GM12865 (cell line): ENCODE results near the gene ZHX3.

Experiments
- DNase-seq: peaks from one replicate; pipeline ENCODE4 v3.0.0; 2010; ENCODE audit warnings: low read depth
- H3K4me3 ChIP-seq: 2 replicates; pipeline ENCODE4 v1.5.1; 2011; ENCODE audit warnings: mild to moderate bottlenecking, low read depth, low read length, control low read depth
- CTCF ChIP-seq: IDR thresholded peaks from 2 replicates; pipeline ENCODE4 v1.5.1; 2011; ENCODE audit warnings: low read length, control low read depth, low read depth, inconsistent platforms; ENCODE audit not compliant: insufficient read depth; ENCODE audit errors: missing control alignments

ZHX3 gene

GRCh38 chr20:41172296-41173140 lies 145.0 kb downstream of the ZHX3 start:
- H3K4me3 ChIP-seq, result no peak overlapping the region
- TF ChIP-seq CTCF, result no peak
- no peak for DNase-seq

DNA sequence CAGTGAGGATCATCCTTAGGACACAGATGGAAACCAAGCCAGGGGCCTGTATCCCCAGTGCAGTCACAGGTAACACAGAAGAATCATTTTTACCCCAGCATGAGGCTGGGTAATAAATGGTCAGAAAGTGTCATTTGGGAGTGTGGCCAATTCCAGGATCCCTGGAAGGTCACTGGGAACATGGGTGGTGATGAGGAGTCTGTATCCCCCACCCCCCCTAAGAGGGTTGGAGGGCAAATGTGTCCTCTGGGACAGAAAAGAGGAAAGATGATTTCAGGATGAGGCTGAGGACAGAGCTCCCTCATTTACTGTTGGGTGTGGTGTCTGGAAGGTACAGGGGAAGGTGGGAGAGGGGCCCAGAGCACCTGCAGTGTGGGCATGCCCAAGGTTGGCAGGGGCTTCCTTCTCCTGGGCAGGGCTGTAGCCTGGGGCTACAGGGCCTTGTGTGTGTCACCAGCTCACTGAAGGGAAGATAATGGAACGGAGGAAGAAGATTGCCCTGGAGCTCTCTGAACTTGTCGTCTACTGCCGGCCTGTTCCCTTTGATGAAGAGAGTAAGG lies 145.7 kb downstream of the ZHX3 start:
- TF ChIP-seq CTCF, result no peak
- DNase-seq, result no peak
- no peak overlapping the region for H3K4me3 ChIP-seq

- H3K4me3 ChIP-seq, result no peak overlapping the region
- no peak for DNase-seq
Observed at GRCh38 chr20:41170386-41171105, 147.0 kb downstream of the ZHX3 start.

DNA sequence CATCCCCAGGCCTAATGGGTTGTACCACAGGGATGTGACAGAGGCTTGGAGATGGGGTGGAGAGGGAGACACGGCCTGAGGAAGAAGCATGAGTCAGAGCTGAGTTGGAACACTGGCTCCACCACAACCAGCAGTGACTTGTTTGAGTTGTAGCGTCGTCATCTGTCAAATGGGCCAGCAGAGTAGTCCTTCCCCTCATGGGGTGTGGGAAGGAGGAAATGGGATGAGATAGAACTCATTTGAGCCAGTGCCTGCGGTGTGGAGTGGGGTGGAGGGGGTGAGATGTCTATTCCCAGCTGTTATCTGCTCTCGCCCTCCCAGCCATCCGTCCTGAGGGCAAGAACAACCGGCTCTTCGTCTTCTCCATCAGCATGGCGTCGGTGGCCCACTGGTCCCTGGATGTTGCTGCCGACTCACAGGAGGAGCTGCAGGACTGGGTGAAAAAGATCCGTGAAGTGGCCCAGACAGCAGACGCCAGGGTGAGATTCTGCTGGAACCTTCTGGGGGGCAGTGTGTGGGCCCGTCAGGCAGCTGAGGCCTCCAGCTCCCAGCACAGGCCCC lies 147.7 kb downstream of the ZHX3 start:
- no peak for TF ChIP-seq CTCF
- DNase-seq, result no peak

More at GRCh38 chr20:41170386-41171105, 147.0 kb downstream of the ZHX3 start:
- no peak for TF ChIP-seq CTCF

DNA sequence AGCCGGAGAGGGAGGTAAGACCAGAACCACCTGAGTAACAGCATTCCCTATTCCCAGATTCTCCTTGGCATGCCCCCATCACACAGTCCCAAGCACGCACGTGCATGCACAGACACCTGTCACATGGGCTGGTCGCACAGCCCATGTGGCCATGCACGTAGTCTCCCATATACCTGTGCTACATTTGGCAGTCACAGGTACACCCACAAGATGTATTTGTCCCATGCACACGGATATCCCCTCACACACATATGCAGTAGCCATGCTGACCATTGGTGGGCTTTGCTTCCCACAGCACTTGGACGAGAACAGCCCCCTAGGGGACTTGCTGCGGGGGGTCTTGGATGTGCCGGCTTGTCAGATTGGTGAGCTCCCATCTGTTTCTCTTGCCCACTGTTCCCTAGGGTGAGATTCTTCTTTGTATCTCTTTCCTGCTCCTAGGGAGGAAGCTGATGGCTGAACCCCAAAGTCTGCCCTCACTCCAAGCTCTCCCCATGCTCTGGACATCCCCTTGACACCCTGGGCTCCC lies 148.3 kb downstream of the ZHX3 start:
- H3K4me3 ChIP-seq, result no peak overlapping the region
- TF ChIP-seq CTCF, result no peak
- DNase-seq, result no peak

More for the DNA sequence above, 147.7 kb downstream of the ZHX3 start:
- H3K4me3 ChIP-seq, result no peak overlapping the region

DNA sequence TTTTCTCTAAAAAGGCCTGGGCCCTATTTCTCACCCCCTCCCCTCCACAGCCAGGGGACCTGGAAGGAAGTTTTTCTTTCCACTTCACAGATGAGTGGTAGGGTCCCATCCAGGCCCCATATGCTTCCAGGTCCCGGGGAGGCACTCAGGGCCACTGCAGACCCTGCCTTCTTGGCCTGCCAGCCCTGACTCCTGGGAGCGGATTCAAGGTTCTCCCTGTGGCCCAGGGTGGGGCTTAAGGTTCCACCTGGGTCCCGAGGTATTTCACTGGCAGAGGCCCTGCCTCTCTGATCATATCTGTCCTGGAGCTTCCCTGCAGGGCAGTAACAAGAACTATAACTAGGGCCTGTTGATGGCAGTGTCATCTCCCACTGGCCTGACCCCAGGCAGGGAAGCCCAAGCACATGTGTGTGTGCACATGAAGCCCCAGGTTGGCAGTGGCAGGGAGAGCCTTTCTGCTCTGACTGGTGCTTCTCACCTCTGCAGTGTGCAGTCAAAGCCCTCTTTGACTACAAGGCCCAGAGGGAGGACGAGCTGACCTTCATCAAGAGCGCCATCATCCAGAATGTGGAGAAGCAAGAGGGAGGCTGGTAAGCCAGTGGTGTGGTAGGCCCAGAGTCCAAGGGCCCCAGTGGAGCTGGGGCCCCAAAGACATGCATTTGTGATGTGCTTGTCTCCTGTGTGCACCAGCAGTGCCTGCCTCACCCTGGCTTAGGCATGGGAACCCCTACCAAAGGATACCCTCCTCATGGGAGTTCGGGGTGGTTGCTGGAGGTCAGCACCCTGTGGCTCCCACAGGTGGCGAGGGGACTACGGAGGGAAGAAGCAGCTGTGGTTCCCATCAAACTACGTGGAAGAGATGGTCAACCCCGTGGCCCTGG lies 149.0 kb downstream of the ZHX3 start:
- H3K4me3 ChIP-seq, result no peak overlapping the region
- no peak for TF ChIP-seq CTCF

More for the DNA sequence above, 149.0 kb downstream of the ZHX3 start:
- no peak for DNase-seq
